OCI-LY7 (cell line): Measurements from ENCODE around the gene SLC35G1. TPM values are rescaled to one million over a fixed set of nuclear protein-coding genes. Genes with fewer than 3 reads are reported as not detected.

ENCODE experiments used
- BruUV-seq: library from RNA; stranded (reverse); fragments of 400-500 nt; replicated peaks from 2 replicates; lab custom pipeline; 2021; lab: Mats Ljungman, UMichigan
- CTCF ChIA-PET: fragments of 300-600 bp; sonication (Branson Sonifier 250); formaldehyde crosslinking; loops from one replicate; lab custom pipeline; 2022; ENCODE audit warnings: antibody characterized with exemption; ENCODE audit not compliant: unreplicated experiment; lab: Charles Lee
- POLR2A ChIA-PET: fragments of 300-600 bp; sonication (Branson Sonifier 250); formaldehyde crosslinking; loops from one replicate; lab custom pipeline; 2022; ENCODE audit warnings: antibody characterized with exemption; lab: Charles Lee
- DNase-seq: peaks from one replicate; pipeline ENCODE4 v3.0.0-alpha.2; 2015; ENCODE audit warnings: low spot score
- H2AFZ ChIP-seq: fragments of 200-600 bp; sonication (generic), shearing (Covaris generic); 2 replicates; pipeline ENCODE4 v1.6.1; 2014; ENCODE audit warnings: mild to moderate bottlenecking, antibody characterized with exemption, low read length, moderate library complexity
- H3K27ac ChIP-seq: fragments of 200-600 bp; sonication (generic); 2 replicates; pipeline ENCODE4 v1.5.1; 2014; ENCODE audit warnings: mixed run types, low read depth, mild to moderate bottlenecking, moderate library complexity, low read length, inconsistent platforms; ENCODE audit not compliant: poor library complexity, severe bottlenecking
- H3K36me3 ChIP-seq: fragments of 200-600 bp; sonication (generic); 2 replicates; pipeline ENCODE4 v1.6.1; 2014; ENCODE audit warnings: mild to moderate bottlenecking, antibody characterized with exemption, low read length, moderate library complexity, mixed read lengths; ENCODE audit not compliant: insufficient read depth
- H3K4me1 ChIP-seq: fragments of 200-600 bp; sonication (generic); 2 replicates; pipeline ENCODE4 v1.5.1; 2014; ENCODE audit warnings: mild to moderate bottlenecking, low read length; ENCODE audit not compliant: insufficient read depth, poor library complexity, severe bottlenecking
- H3K4me2 ChIP-seq: fragments of 200-600 bp; sonication (generic); 2 replicates; pipeline ENCODE4 v1.6.1; 2014; ENCODE audit warnings: mild to moderate bottlenecking, low read length
- H3K4me3 ChIP-seq: fragments of 200-600 bp; sonication (generic); 2 replicates; pipeline ENCODE4 v1.5.1; 2014; ENCODE audit warnings: mild to moderate bottlenecking, low read depth, low read length; ENCODE audit not compliant: poor library complexity, severe bottlenecking
- H3K79me2 ChIP-seq: fragments of 200-600 bp; sonication (generic); 2 replicates; pipeline ENCODE4 v1.6.1; 2016; ENCODE audit warnings: low read depth, mild to moderate bottlenecking, low read length, moderate library complexity, mixed read lengths; ENCODE audit not compliant: insufficient read depth
- H3K9me2 ChIP-seq: fragments of 200-600 bp; sonication (generic); 2 replicates; pipeline ENCODE4 v1.6.1; 2016; ENCODE audit warnings: mild to moderate bottlenecking, low read length, mixed read lengths; ENCODE audit not compliant: insufficient read depth
- H3K9me3 ChIP-seq: fragments of 200-600 bp; sonication (generic); 2 replicates; pipeline ENCODE4 v1.6.1; 2014; ENCODE audit warnings: mild to moderate bottlenecking, mixed run types, low read length, mixed read lengths
- H4K20me1 ChIP-seq: fragments of 200-600 bp; sonication (generic); 2 replicates; pipeline ENCODE4 v1.6.1; 2014; ENCODE audit warnings: mild to moderate bottlenecking, antibody characterized with exemption, low read length, moderate library complexity, mixed read lengths; ENCODE audit not compliant: insufficient read depth
- CTCF ChIP-seq: fragments of 200-600 bp; sonication (generic); conservative IDR thresholded peaks from 2 replicates; pipeline ENCODE4 v1.5.1; 2014; ENCODE audit warnings: mild to moderate bottlenecking, antibody characterized with exemption, low read length, moderate library complexity, mixed read lengths
- EZH2phosphoT487 ChIP-seq: fragments of 200-600 bp; sonication (generic); IDR thresholded peaks from 2 replicates; pipeline ENCODE4 v1.6.1; 2018; ENCODE audit warnings: low read depth, borderline replicate concordance, mild to moderate bottlenecking, mixed run types, antibody characterized with exemption, low read length, moderate library complexity, mixed read lengths
- intact Hi-C: fragments of 100-400 bp; cut with micrococcal nuclease; formaldehyde crosslinking; loops from one replicate; pipeline ENCODE4 v1.10.0; 2022; ENCODE audit not compliant: unreplicated experiment
- total RNA-seq, 2 experiments: library from RNA; depleted of rRNA in 1 of 2; stranded (reverse); fragments of >200 nt in 1 of 2; shearing (Covaris generic) in 1 of 2; gene quantifications; 2 replicates each; pipeline ENCODE4 v1.2.3, GENCODE V29; 2014 to 2022

Gene SLC35G1
- total RNA-seq, 2 experiments from 2014 or later: 5.9 to 6.0 TPM

GRCh38 chr10:93867525-93867924 is 26.3 kb upstream of the SLC35G1 start:
- POLR2A ChIA-PET: no interaction called here
- no TSS peak for BruUV-seq

DNA sequence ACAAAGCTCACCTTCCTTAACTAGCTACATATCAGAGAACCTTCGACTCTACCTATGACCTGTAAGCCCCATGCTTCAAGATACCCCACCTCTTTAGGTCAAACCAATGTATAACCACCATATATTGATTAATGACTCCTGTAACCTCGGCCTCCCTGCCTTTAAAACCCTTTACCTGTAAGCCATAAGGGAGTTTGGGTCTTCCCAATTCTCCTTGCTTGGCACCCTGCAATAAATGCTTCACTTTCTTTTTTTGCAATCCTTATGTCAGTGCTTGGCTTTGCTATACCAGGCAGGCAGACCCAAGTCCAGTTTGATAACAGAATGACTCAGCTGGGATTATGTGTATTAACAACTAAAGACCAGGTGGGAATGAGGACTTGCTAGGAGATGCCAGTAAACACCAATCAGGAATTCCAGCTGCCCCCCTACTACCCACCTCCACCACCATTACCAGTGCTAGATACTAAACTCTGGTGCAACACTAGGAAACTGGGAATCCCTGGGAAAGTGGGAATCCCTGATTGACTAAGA is 22.0 kb upstream of the SLC35G1 start:
- BruUV-seq: no TSS peak

More at GRCh38 chr10:93867525-93867924, 26.3 kb upstream of the SLC35G1 start:
- CTCF ChIA-PET: no interaction called here
- Histone ChIP-seq H3K4me1 (no peaks in the 10 kb centered on the region), H3K4me2 (no peak overlapping the region), H3K79me2 (no peaks in the 10 kb centered on the region), H2AFZ (no peak overlapping the region), H4K20me1 (no peaks in the 10 kb centered on the region), H3K9me3 (no peaks in the 10 kb centered on the region), H3K4me3 (no peak overlapping the region), H3K27ac (no peak overlapping the region), H3K9me2 (no peaks in the 10 kb centered on the region), H3K36me3 (no peaks in the 10 kb centered on the region)
- TF ChIP-seq CTCF (no peak), EZH2phosphoT487 (no peak)
- DNase-seq: no peak
- intact Hi-C loops: no loop called here

More for the DNA sequence above, 22.0 kb upstream of the SLC35G1 start:
- no peaks in the 10 kb centered on the region for H4K20me1 ChIP-seq
- H3K4me3 ChIP-seq: no peak overlapping the region
- no peaks in the 10 kb centered on the region for H3K9me3 ChIP-seq
- H3K9me2 ChIP-seq: no peaks in the 10 kb centered on the region
- H3K79me2 ChIP-seq: no peaks in the 10 kb centered on the region
- no peak for DNase-seq
- no peak for TF ChIP-seq EZH2phosphoT487
- no peak for TF ChIP-seq CTCF
- intact Hi-C loops: no loop called here
- CTCF ChIA-PET: no interaction called here
- H3K36me3 ChIP-seq: no peaks in the 10 kb centered on the region
- no peak overlapping the region for H3K4me2 ChIP-seq
- POLR2A ChIA-PET: no interaction called here
- H3K4me1 ChIP-seq: no peaks in the 10 kb centered on the region
- no peak overlapping the region for H3K27ac ChIP-seq
- no peak overlapping the region for H2AFZ ChIP-seq
